HepG2 (cell line): ENCODE measurements around the gene SPTB. TPM values are rescaled to one million over a fixed set of nuclear protein-coding genes. Genes with fewer than 3 reads are reported as not detected.

Experiments used
- FOXP4 ChIP-seq: sonication (generic); formaldehyde crosslinking; IDR thresholded peaks from 2 replicates; pipeline ENCODE4 v1.4.0; 2020; ENCODE audit warnings: missing genetic modification reagents
- HNF4A ChIP-seq: sonication (generic); formaldehyde crosslinking; IDR thresholded peaks from 2 replicates; pipeline ENCODE4 v1.4.0; 2020; ENCODE audit warnings: missing genetic modification reagents
- LCORL ChIP-seq, 2 experiments: fragments of 450-650 bp in 1 of 2; sonication (generic) in 1 of 2; formaldehyde crosslinking in 1 of 2; IDR thresholded peaks; 2 replicates each; pipeline versions ENCODE4 v1.5.0 to v1.6.1; 2017 to 2020; ENCODE audit warnings: antibody characterized with exemption in 1 of 2, missing genetic modification reagents in 1 of 2
- PHF8 ChIP-seq: sonication (generic); formaldehyde crosslinking; IDR thresholded peaks from 2 replicates; pipeline ENCODE4 v1.5.0; 2020; ENCODE audit warnings: missing genetic modification reagents
- RXRA ChIP-seq: sonication (generic); formaldehyde crosslinking; IDR thresholded peaks from 2 replicates; pipeline ENCODE4 v1.5.1; 2020; ENCODE audit warnings: missing genetic modification reagents
- SOX6 ChIP-seq, 2 experiments: fragments of 450-650 bp in 1 of 2; sonication (generic) in 1 of 2; formaldehyde crosslinking in 1 of 2; IDR thresholded peaks; 2 replicates each; pipeline versions ENCODE4 v1.4.0 to v1.6.1; 2017 to 2020; ENCODE audit warnings: antibody characterized with exemption in 1 of 2, mild to moderate bottlenecking in 1 of 2, missing genetic modification reagents in 1 of 2
- SP5 ChIP-seq: IDR thresholded peaks from 2 replicates; pipeline ENCODE4 v1.6.1; 2016; ENCODE audit warnings: low read depth, borderline replicate concordance
- TAF1 ChIP-seq: sonication (generic); formaldehyde crosslinking; IDR thresholded peaks from 2 replicates; pipeline ENCODE4 v1.4.0; 2020; ENCODE audit warnings: missing genetic modification reagents
- TOPORS ChIP-seq: sonication (generic); formaldehyde crosslinking; IDR thresholded peaks from 2 replicates; pipeline ENCODE4 v1.8.0; 2023; ENCODE audit warnings: mild to moderate bottlenecking, missing genetic modification reagents
- YEATS4 ChIP-seq: sonication (generic); formaldehyde crosslinking; IDR thresholded peaks from 2 replicates; pipeline ENCODE4 v1.4.0; 2020; ENCODE audit warnings: missing genetic modification reagents, borderline replicate concordance
- ZNF205 ChIP-seq: IDR thresholded peaks from 2 replicates; pipeline ENCODE4 v1.6.1; 2018; ENCODE audit warnings: missing biosample characterization, missing genetic modification reagents
- ZNF225 ChIP-seq: sonication (generic); formaldehyde crosslinking; IDR thresholded peaks from 2 replicates; pipeline ENCODE4 v1.4.0; 2020; ENCODE audit warnings: mild to moderate bottlenecking, missing genetic modification reagents
- ZNF468 ChIP-seq: sonication (generic); formaldehyde crosslinking; IDR thresholded peaks from 2 replicates; pipeline ENCODE4 v1.8.0; 2022; ENCODE audit warnings: mild to moderate bottlenecking, moderate library complexity, missing genetic modification reagents
- ZNF564 ChIP-seq: sonication (generic); formaldehyde crosslinking; IDR thresholded peaks from 2 replicates; pipeline ENCODE4 v1.8.1; 2023; ENCODE audit warnings: mild to moderate bottlenecking, missing genetic modification reagents
- ZNF747 ChIP-seq: sonication (generic); formaldehyde crosslinking; IDR thresholded peaks from 2 replicates; pipeline ENCODE4 v1.8.1; 2023; ENCODE audit warnings: missing genetic modification reagents, mild to moderate bottlenecking, borderline replicate concordance
- ZNF83 ChIP-seq: sonication (generic); formaldehyde crosslinking; IDR thresholded peaks from 2 replicates; pipeline ENCODE4 v1.4.0; 2020; ENCODE audit warnings: missing genetic modification reagents, mild to moderate bottlenecking, borderline replicate concordance
- polyA plus RNA-seq, 8 experiments: library from polyadenylated mRNA; depleted of rRNA in 3 of 8; stranded (reverse) in 7 of 8; unstranded in 1 of 8; fragments of >200 nt; fragmentation: Illumina TruSeq in 4 of 8; extraction: Trizol in 4 of 8; gene quantifications; 2 replicates each; pipeline versions ENCODE4 v1.2.1 to v1.2.3, GENCODE V29; 2011 to 2016; ENCODE audit warnings: low read depth in 4 of 8, missing spikeins in 1 of 8, mixed read lengths in 1 of 8; ENCODE audit not compliant: insufficient read depth in 1 of 8
- total RNA-seq, 5 experiments: library from RNA; depleted of rRNA; stranded (reverse); fragments of >200 nt; fragmentation: Illumina TruSeq; extraction: Trizol; gene quantifications; 2 replicates each; pipeline ENCODE4 v1.2.3, GENCODE V29; 2016; ENCODE audit warnings: low read depth in 1 of 5
- TF ChIP-seq, protein P1 (sequence below): IDR thresholded peaks from 2 replicates; pipeline ENCODE4 v1.6.1; 2016; ENCODE audit warnings: mild to moderate bottlenecking, missing biosample characterization, missing genetic modification reagents
- TF ChIP-seq, protein P2 (sequence below): sonication (generic); formaldehyde crosslinking; IDR thresholded peaks from 2 replicates; pipeline ENCODE4 v1.4.0; 2020; ENCODE audit warnings: mild to moderate bottlenecking, missing genetic modification reagents
- TF ChIP-seq, protein P3 (sequence below): fragments of 450-650 bp; IDR thresholded peaks from 2 replicates; pipeline ENCODE4 v1.6.1; 2017
- TF ChIP-seq, protein P4 (sequence below): sonication (generic); formaldehyde crosslinking; IDR thresholded peaks from 2 replicates; pipeline ENCODE4 v1.9.0; 2022; ENCODE audit warnings: low read depth, missing genetic modification reagents
- TF ChIP-seq, protein P5 (sequence below): sonication (generic); IDR thresholded peaks from 2 replicates; pipeline ENCODE4 v1.6.1; 2016; ENCODE audit warnings: low read depth, borderline replicate concordance

The SPTB gene
- total and polyA plus RNA-seq, 2 of the 13 experiments (the other 11 are each of a cell fraction or from before 2014, with no cell fraction given): 0.01 to 0.02 TPM

- TF ChIP-seq SP5 (CRISPR knock-in tag) (0 out of 2 replicates have a peak, but pooled peaks have one; percentile 5), TOPORS (CRISPR knock-in tag) (no peak), ZNF83 (CRISPR knock-in tag) (no peak), ZNF564 (no peak), ZNF225 (CRISPR knock-in tag) (no peak), ZNF468 (CRISPR knock-in tag) (no peak), RXRA (peak; percentile 44; the same call in 1 of the 2 replicates), LCORL (IDR thresholded peaks at IDR 0.05) (no peak), LCORL (CRISPR knock-in tag; IDR thresholded peaks at IDR 0.05) (peak; percentile 87), FOXP4 (CRISPR knock-in tag) (peak; percentile 78), HNF4A (CRISPR knock-in tag) (peak; percentile 81), PHF8 (CRISPR knock-in tag) (peak; percentile 39; the same call in 1 of the 2 replicates), SOX6 (IDR thresholded peaks at IDR 0.05) (no peak), SOX6 (CRISPR knock-in tag; IDR thresholded peaks at IDR 0.05) (peak; percentile 79), YEATS4 (peak; percentile 47; the same call in 1 of the 2 replicates), TAF1 (CRISPR knock-in tag) (0 out of 2 replicates have a peak, but pooled peaks have one; percentile 27), ZNF747 (CRISPR knock-in tag) (no peak), ZNF205 (CRISPR knock-in tag) (peak; percentile 23; the same call in 1 of the 2 replicates)
- TF ChIP-seq, protein P1, sequence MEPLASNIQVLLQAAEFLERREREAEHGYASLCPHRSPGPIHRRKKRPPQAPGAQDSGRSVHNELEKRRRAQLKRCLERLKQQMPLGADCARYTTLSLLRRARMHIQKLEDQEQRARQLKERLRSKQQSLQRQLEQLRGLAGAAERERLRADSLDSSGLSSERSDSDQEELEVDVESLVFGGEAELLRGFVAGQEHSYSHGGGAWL (CRISPR knock-in tag): 0 out of 2 replicates have a peak, but pooled peaks have one; percentile 47
- TF ChIP-seq, protein P2, sequence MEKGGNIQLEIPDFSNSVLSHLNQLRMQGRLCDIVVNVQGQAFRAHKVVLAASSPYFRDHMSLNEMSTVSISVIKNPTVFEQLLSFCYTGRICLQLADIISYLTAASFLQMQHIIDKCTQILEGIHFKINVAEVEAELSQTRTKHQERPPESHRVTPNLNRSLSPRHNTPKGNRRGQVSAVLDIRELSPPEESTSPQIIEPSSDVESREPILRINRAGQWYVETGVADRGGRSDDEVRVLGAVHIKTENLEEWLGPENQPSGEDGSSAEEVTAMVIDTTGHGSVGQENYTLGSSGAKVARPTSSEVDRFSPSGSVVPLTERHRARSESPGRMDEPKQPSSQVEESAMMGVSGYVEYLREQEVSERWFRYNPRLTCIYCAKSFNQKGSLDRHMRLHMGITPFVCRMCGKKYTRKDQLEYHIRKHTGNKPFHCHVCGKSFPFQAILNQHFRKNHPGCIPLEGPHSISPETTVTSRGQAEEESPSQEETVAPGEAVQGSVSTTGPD (CRISPR knock-in tag): peak; percentile 96
- TF ChIP-seq, protein P3, sequence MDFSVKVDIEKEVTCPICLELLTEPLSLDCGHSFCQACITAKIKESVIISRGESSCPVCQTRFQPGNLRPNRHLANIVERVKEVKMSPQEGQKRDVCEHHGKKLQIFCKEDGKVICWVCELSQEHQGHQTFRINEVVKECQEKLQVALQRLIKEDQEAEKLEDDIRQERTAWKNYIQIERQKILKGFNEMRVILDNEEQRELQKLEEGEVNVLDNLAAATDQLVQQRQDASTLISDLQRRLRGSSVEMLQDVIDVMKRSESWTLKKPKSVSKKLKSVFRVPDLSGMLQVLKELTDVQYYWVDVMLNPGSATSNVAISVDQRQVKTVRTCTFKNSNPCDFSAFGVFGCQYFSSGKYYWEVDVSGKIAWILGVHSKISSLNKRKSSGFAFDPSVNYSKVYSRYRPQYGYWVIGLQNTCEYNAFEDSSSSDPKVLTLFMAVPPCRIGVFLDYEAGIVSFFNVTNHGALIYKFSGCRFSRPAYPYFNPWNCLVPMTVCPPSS: no peak
- TF ChIP-seq, protein P4, sequence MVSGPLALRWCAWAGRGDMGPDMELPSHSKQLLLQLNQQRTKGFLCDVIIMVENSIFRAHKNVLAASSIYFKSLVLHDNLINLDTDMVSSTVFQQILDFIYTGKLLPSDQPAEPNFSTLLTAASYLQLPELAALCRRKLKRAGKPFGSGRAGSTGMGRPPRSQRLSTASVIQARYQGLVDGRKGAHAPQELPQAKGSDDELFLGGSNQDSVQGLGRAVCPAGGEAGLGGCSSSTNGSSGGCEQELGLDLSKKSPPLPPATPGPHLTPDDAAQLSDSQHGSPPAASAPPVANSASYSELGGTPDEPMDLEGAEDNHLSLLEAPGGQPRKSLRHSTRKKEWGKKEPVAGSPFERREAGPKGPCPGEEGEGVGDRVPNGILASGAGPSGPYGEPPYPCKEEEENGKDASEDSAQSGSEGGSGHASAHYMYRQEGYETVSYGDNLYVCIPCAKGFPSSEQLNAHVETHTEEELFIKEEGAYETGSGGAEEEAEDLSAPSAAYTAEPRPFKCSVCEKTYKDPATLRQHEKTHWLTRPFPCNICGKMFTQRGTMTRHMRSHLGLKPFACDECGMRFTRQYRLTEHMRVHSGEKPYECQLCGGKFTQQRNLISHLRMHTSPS: no peak
- TF ChIP-seq, protein P5, sequence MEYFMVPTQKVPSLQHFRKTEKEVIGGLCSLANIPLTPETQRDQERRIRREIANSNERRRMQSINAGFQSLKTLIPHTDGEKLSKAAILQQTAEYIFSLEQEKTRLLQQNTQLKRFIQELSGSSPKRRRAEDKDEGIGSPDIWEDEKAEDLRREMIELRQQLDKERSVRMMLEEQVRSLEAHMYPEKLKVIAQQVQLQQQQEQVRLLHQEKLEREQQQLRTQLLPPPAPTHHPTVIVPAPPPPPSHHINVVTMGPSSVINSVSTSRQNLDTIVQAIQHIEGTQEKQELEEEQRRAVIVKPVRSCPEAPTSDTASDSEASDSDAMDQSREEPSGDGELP: peak; percentile 49; the same call in 1 of the 2 replicates
Observed at GRCh38 chr14:64706593-64707193, 173.0 kb downstream of the SPTB start (continued).
